GM12865 (cell line): ENCODE data around the gene PPP2R1B.

Experiments
- DNase-seq: peaks from one replicate; pipeline ENCODE4 v3.0.0; 2010; ENCODE audit warnings: low read depth
- H3K4me3 ChIP-seq: 2 replicates; pipeline ENCODE4 v1.5.1; 2011; ENCODE audit warnings: mild to moderate bottlenecking, low read depth, low read length, control low read depth
- CTCF ChIP-seq: IDR thresholded peaks from 2 replicates; pipeline ENCODE4 v1.5.1; 2011; ENCODE audit warnings: low read length, control low read depth, low read depth, inconsistent platforms; ENCODE audit not compliant: insufficient read depth; ENCODE audit errors: missing control alignments

PPP2R1B gene

GRCh38 chr11:111808834-111809233 is 42.6 kb upstream of the PPP2R1B start:
- no peak for TF ChIP-seq CTCF
- H3K4me3 ChIP-seq = no peak overlapping the region
- no peak for DNase-seq

GRCh38 chr11:111808063-111808588 is 41.9 kb upstream of the PPP2R1B start:
- no peak overlapping the region for H3K4me3 ChIP-seq
- DNase-seq = no peak
- TF ChIP-seq CTCF = no peak

- TF ChIP-seq CTCF = no peak
- DNase-seq = no peak
- no peak overlapping the region for H3K4me3 ChIP-seq
Observed at GRCh38 chr11:111807076-111807475, 40.9 kb upstream of the PPP2R1B start.

- TF ChIP-seq CTCF = no peak
- no peak overlapping the region for H3K4me3 ChIP-seq
- DNase-seq = no peak
Observed at GRCh38 chr11:111801135-111801534, 34.9 kb upstream of the PPP2R1B start.

- no peak overlapping the region for H3K4me3 ChIP-seq
- DNase-seq = no peak
- no peak for TF ChIP-seq CTCF
Observed at GRCh38 chr11:111798279-111798678, 32.1 kb upstream of the PPP2R1B start.

GRCh38 chr11:111797145-111797581 is 31.0 kb upstream of the PPP2R1B start:
- peak; percentile 63 for DNase-seq
- no peak for TF ChIP-seq CTCF
- H3K4me3 ChIP-seq = no peak overlapping the region

GRCh38 chr11:111796696-111797095 is 30.5 kb upstream of the PPP2R1B start:
- no peak for DNase-seq
- TF ChIP-seq CTCF = no peak
- H3K4me3 ChIP-seq = no peak overlapping the region
